Breast epithelium (tissue), 4 donors: Measurements from ENCODE around the gene AIG1. TPM values are rescaled to one million over a fixed set of nuclear protein-coding genes. Genes with fewer than 3 reads are reported as not detected.

Experiments used
- DNase-seq, 2 donors: peaks; one replicate each; pipeline ENCODE4 v3.0.0-alpha.2; 2019; ENCODE audit warnings: low spot score in 2 of 2
- H3K27ac ChIP-seq, 2 donors: fragments of 200-600 bp; sonication (generic) in 1 of 2; one replicate each; pipeline ENCODE4 v1.5.1; 2016 to 2019; ENCODE audit warnings: mild to moderate bottlenecking in 1 of 2
- H3K27me3 ChIP-seq, 2 donors: fragments of 200-600 bp; sonication (generic) in 1 of 2; one replicate each; pipeline versions ENCODE4 v1.5.1 to v1.6.0; 2017 to 2019; ENCODE audit warnings: control low read depth in 1 of 2, mild to moderate bottlenecking in 1 of 2
- H3K36me3 ChIP-seq: fragments of 200-600 bp; one replicate; pipeline ENCODE4 v1.5.1; 2019
- H3K4me1 ChIP-seq, 2 donors: fragments of 200-600 bp; sonication (generic); one replicate each; pipeline ENCODE4 v1.5.1; 2016 to 2019; ENCODE audit warnings: control low read depth in 1 of 2
- H3K4me3 ChIP-seq, 3 donors: fragments of 200-600 bp; sonication (generic); 1 replicate in 2 of 3; 2 replicates in 1 of 3; pipeline ENCODE4 v1.5.1; 2016 to 2019; ENCODE audit warnings: mild to moderate bottlenecking in 3 of 3, moderate library complexity in 2 of 3
- H3K9me3 ChIP-seq, 2 donors: fragments of 200-600 bp; sonication (generic) in 1 of 2; one replicate each; pipeline ENCODE4 v1.5.1; 2016 to 2019; ENCODE audit warnings: control low read depth in 1 of 2
- CTCF ChIP-seq, 3 donors: fragments of 450-650 bp; IDR thresholded peaks; one replicate each; pipeline ENCODE4 v1.5.1; 2016 to 2017; ENCODE audit warnings: antibody characterized with exemption in 3 of 3, mild to moderate bottlenecking in 3 of 3, moderate library complexity in 3 of 3
- POLR2A ChIP-seq: fragments of 450-650 bp; IDR thresholded peaks from one replicate; pipeline ENCODE4 v1.6.1; 2016; ENCODE audit warnings: antibody characterized with exemption, mild to moderate bottlenecking, moderate library complexity
- POLR2AphosphoS5 ChIP-seq, 3 donors: sonication (generic); formaldehyde crosslinking; IDR thresholded peaks; one replicate each; pipeline ENCODE4 v1.6.1; 2017; ENCODE audit warnings: antibody characterized with exemption in 3 of 3
- intact Hi-C: fragments of 100-400 bp; cut with DNase I; formaldehyde crosslinking; loops from one replicate; pipeline ENCODE4 v1.15.1; 2023; ENCODE audit warnings: low total_unique reads
- total RNA-seq, 3 donors: library from RNA; depleted of rRNA; stranded (reverse); fragments of >200 nt; gene quantifications; one replicate each; pipeline ENCODE4 v1.1.0, GENCODE V29; 2016

Gene AIG1
- total RNA-seq, 3 donors from 2014 or later, result 43.0 to 53.6 (median 44.2) TPM

DNA sequence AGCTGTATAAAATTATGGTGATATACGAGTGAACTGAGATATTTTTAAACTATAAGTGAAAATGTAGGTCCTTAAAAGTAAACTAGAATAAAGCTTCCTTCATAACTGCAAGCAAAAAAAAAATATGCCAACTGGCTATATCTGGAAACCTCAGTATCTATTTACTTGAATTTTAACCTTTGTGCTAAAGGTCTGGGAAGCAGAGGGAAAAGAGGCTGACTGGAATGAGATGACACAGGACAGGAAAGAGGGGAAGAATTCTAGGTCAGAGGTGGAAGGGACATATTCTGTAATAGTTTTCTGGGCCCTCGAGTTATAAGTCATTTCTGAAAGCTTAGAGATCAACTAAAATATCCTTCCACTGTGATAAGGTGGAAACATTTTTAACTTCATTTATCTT, 46.8 kb downstream of the AIG1 start:
- Histone ChIP-seq H3K27ac (no peak overlapping the region), H3K36me3 (no peaks in the 10 kb centered on the region), H3K27me3 (no peaks in the 10 kb centered on the region), H3K9me3 (no peaks in the 10 kb centered on the region), H3K4me1 (no peaks in the 10 kb centered on the region), H3K4me3 (no peak overlapping the region)
- no peak for DNase-seq
- TF ChIP-seq POLR2AphosphoS5 (IDR thresholded peaks at IDR 0.05) (no peak), CTCF (IDR thresholded peaks at IDR 0.05) (no peak), POLR2A (no peak)
- intact Hi-C loops, result no loop called here

DNA sequence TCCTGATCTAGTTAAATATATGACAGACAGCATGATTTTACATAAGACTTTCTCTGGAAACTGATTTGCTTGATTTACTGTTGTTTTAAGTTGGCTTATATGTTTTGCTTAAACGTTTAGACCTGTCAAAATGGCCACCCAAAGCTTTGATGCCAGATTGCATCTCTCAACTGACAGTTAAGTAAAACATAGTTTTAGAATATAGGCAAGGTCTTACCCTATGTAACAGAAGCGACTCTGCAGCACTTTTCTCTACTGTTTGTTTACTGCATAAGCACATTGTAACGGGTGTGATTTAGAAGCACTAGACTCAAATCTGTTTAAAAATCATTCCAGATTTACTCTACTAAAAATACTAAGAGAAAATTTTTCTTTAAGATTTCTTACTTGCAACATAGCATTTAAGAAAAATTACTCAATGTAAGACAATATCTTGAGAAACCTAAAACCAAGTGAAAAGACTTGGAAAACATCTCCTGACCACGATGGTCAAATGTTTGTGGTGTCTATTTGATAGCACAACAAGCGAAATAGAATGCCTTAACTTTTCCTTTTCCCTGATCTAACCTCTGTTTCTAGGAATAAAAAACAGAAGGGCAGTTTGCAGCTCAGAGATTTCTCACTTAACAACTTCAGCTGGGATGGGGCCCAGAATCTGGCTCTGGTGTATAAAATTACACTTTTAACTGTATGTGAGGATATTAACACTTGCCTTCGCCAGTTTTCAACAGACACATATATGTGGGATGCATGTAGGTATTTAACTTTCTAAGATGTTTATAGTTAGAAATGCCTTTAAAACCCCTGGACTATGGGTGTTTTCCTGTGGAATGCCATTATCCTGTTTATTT, 47.4 kb downstream of the AIG1 start:
- H3K4me1 ChIP-seq, result no peaks in the 10 kb centered on the region
- H3K27me3 ChIP-seq, result no peaks in the 10 kb centered on the region
- no peak overlapping the region for H3K4me3 ChIP-seq
- no peak for DNase-seq
- no peaks in the 10 kb centered on the region for H3K36me3 ChIP-seq
- TF ChIP-seq POLR2AphosphoS5 (IDR thresholded peaks at IDR 0.05) (no peak), POLR2A (no peak), CTCF (IDR thresholded peaks at IDR 0.05) (no peak)
- no peaks in the 10 kb centered on the region for H3K9me3 ChIP-seq
- intact Hi-C loops, result no loop called here
- H3K27ac ChIP-seq, result no peak overlapping the region

- H3K9me3 ChIP-seq, result no peaks in the 10 kb centered on the region
- H3K4me1 ChIP-seq, result no peaks in the 10 kb centered on the region
- no peak for TF ChIP-seq POLR2A
- no peak for TF ChIP-seq POLR2AphosphoS5 (IDR thresholded peaks at IDR 0.05)
- no peak for TF ChIP-seq CTCF (IDR thresholded peaks at IDR 0.05)
- no peak overlapping the region for H3K27ac ChIP-seq
- H3K4me3 ChIP-seq, result no peak overlapping the region
- no peak for DNase-seq
- intact Hi-C loops, result no loop called here
- no peaks in the 10 kb centered on the region for H3K36me3 ChIP-seq
- no peaks in the 10 kb centered on the region for H3K27me3 ChIP-seq
These were observed 48.5 kb downstream of the AIG1 start for GRCh38 chr6:143109196-143109595.

DNA sequence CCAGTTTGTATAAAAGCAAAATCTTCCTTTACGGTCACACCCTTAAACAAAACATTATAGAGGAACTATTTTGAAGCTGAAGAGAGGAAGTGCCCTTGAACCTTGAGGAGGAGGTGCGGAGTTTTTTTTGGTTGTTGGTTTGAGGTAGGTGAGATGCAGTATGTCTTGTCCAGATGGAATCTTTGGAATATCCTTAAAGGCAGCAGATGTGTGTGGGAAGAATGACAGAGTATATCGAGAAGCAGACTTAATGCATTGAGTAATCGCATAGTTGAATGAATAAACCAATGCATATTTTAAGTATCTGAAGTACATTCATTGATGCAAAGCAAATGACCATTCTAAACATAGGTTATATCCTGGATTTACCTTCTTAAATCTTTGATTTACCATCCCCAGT, 49.9 kb downstream of the AIG1 start:
- no peaks in the 10 kb centered on the region for H3K9me3 ChIP-seq
- intact Hi-C loops, result no loop called here
- TF ChIP-seq POLR2A (no peak), POLR2AphosphoS5 (IDR thresholded peaks at IDR 0.05) (no peak), CTCF (IDR thresholded peaks at IDR 0.05) (no peak)
- H3K4me3 ChIP-seq, result no peak overlapping the region
- H3K27ac ChIP-seq, result no peak overlapping the region
- no peaks in the 10 kb centered on the region for H3K36me3 ChIP-seq
- H3K4me1 ChIP-seq, result no peaks in the 10 kb centered on the region
- DNase-seq, result no peak
- H3K27me3 ChIP-seq, result no peaks in the 10 kb centered on the region

DNA sequence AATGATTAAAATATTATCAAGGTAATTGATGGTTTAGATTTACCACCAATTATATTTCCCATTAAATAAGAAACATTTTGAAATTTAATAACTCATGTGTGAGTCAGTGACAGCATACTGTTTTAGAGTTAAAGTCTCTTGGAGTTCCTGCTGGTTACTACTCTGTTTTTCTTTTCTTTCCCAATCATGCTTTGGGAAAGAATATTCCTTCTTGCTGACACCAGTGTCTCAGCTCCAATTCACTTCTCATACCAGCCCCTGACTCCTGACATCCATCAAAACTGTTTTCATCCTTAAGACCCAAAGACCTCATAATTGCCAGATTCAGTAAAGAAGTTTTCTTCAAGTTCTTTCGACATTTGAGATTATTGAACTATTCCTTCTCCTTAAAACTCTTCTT, 50.3 kb downstream of the AIG1 start:
- no peak overlapping the region for H3K27ac ChIP-seq
- intact Hi-C loops, result no loop called here
- H3K27me3 ChIP-seq, result no peaks in the 10 kb centered on the region
- no peaks in the 10 kb centered on the region for H3K4me1 ChIP-seq
- TF ChIP-seq POLR2A (no peak), CTCF (IDR thresholded peaks at IDR 0.05) (no peak), POLR2AphosphoS5 (IDR thresholded peaks at IDR 0.05) (no peak)
- H3K4me3 ChIP-seq, result no peak overlapping the region
- no peaks in the 10 kb centered on the region for H3K36me3 ChIP-seq
- no peak for DNase-seq
- no peaks in the 10 kb centered on the region for H3K9me3 ChIP-seq
